Activated CD8-positive, alpha-beta memory T cell treated with anti-CD3 and anti-CD28 coated beads, Interleukin-2, amount 10 ng/mL, durations not matched to agents 7 days and 5 days (primary cell): Measurements from ENCODE around the gene WNK1. TPM values are rescaled to one million over a fixed set of nuclear protein-coding genes. Genes with fewer than 3 reads are reported as not detected.
"Not testable (repeated sequence)": the region's sequence is repeated elsewhere in the genome, so short reads cannot be mapped to it uniquely, and the experiment has no call there.

Source experiments
- ATAC-seq: fragments of 150-1000 bp; cut with Tn5 transposase; one replicate; pipeline ENCODE4 v1.10.0; 2021; ENCODE audit warnings: moderate library complexity
- CTCF ChIA-PET: fragments of 350-600 bp; sonication (Branson Sonifier 250); formaldehyde crosslinking; loops from one replicate; lab custom pipeline; 2021; ENCODE audit warnings: antibody characterized with exemption; lab: Charles Lee
- DNase-seq: peaks from one replicate; pipeline ENCODE4 v3.0.0-alpha.2; 2020
- H3K27ac Mint-ChIP-seq: one replicate; pipeline ENCODE4 v1.8.0; 2021; ENCODE audit warnings: mild to moderate bottlenecking, mixed read lengths
- H3K27me3 Mint-ChIP-seq: one replicate; pipeline ENCODE4 v1.8.0; 2021; ENCODE audit warnings: mixed read lengths
- H3K36me3 Mint-ChIP-seq: one replicate; pipeline ENCODE4 v1.8.0; 2021; ENCODE audit warnings: mild to moderate bottlenecking, mixed read lengths
- H3K4me1 Mint-ChIP-seq: one replicate; pipeline ENCODE4 v1.8.0; 2021; ENCODE audit warnings: mixed read lengths
- H3K4me3 Mint-ChIP-seq: one replicate; pipeline ENCODE4 v1.8.0; 2021; ENCODE audit warnings: mild to moderate bottlenecking, moderate library complexity, mixed read lengths
- H3K9me3 Mint-ChIP-seq: one replicate; pipeline ENCODE4 v1.8.0; 2022; ENCODE audit warnings: low read depth, mixed read lengths
- total RNA-seq, 2 experiments: library from RNA; stranded (reverse); gene quantifications; one replicate each; pipeline ENCODE4 v1.2.3, GENCODE V29; 2021

WNK1 gene
- total RNA-seq, 2 experiments from 2014 or later: 199 to 211 TPM

- no peak overlapping the region for H3K27ac Mint-ChIP-seq
- CTCF ChIA-PET: interaction anchor here (1.2 kb wide), 1 partner anchor 247 kb away, joined by 3 read pairs; no protein-coding TSS in a partner anchor
- H3K4me3 Mint-ChIP-seq: no peak overlapping the region
Measured at GRCh38 chr12:846421-846820, 94.0 kb downstream of the WNK1 start.

GRCh38 chr12:848173-848865 lies 95.9 kb downstream of the WNK1 start:
- no peak for ATAC-seq
- CTCF ChIA-PET: interaction anchor here (2.0 kb wide), 1 partner anchor 34 kb away, joined by 5 read pairs; no protein-coding TSS in a partner anchor
- peaks cover 36% of the 10 kb centered on the region for H3K36me3 Mint-ChIP-seq
- no peak overlapping the region for H3K4me3 Mint-ChIP-seq
- peaks cover 4% of the 10 kb centered on the region for H3K9me3 Mint-ChIP-seq
- DNase-seq: no peak
- peaks cover 26% of the 10 kb centered on the region for H3K4me1 Mint-ChIP-seq
- no peaks in the 10 kb centered on the region for H3K27me3 Mint-ChIP-seq
- no peak overlapping the region for H3K27ac Mint-ChIP-seq

More at GRCh38 chr12:846421-846820, 94.0 kb downstream of the WNK1 start:
- DNase-seq: no peak
- H3K4me1 Mint-ChIP-seq: peaks cover 26% of the 10 kb centered on the region
- no peak for ATAC-seq
- no peaks in the 10 kb centered on the region for H3K27me3 Mint-ChIP-seq
- peaks cover 4% of the 10 kb centered on the region for H3K9me3 Mint-ChIP-seq
- peaks cover 36% of the 10 kb centered on the region for H3K36me3 Mint-ChIP-seq

- no peak for DNase-seq
- Mint-ChIP-seq H3K4me1 (peaks cover 23% of the 10 kb centered on the region), H3K27ac (no peak overlapping the region), H3K36me3 (peaks cover 36% of the 10 kb centered on the region), H3K27me3 (no peaks in the 10 kb centered on the region), H3K9me3 (peaks cover 4% of the 10 kb centered on the region), H3K4me3 (no peak overlapping the region)
- no peak for ATAC-seq
- CTCF ChIA-PET: interaction anchor here (2.0 kb wide), 1 partner anchor 35 kb away, joined by 5 read pairs; no protein-coding TSS in a partner anchor
Measured at GRCh38 chr12:848882-849527, 96.6 kb downstream of the WNK1 start.

- not testable (repeated sequence) for DNase-seq, H3K4me3 Mint-ChIP-seq, ATAC-seq, H3K27me3 Mint-ChIP-seq, H3K27ac Mint-ChIP-seq, H3K9me3 Mint-ChIP-seq
- H3K4me1 Mint-ChIP-seq: peaks cover 23% of the 10 kb centered on the region
- CTCF ChIA-PET: interaction anchor here (2.0 kb wide), 1 partner anchor 36 kb away, joined by 5 read pairs; no protein-coding TSS in a partner anchor
- peaks cover 34% of the 10 kb centered on the region for H3K36me3 Mint-ChIP-seq
Measured at GRCh38 chr12:849733-850437, 97.5 kb downstream of the WNK1 start.

- peaks cover 34% of the 10 kb centered on the region for H3K36me3 Mint-ChIP-seq
- no peak overlapping the region for H3K27ac Mint-ChIP-seq
- no peak overlapping the region for H3K4me3 Mint-ChIP-seq
- CTCF ChIA-PET: interaction anchor here (1.4 kb wide), 1 partner anchor 33 kb away, joined by 3 read pairs; no protein-coding TSS in a partner anchor
- H3K9me3 Mint-ChIP-seq: peaks cover 4% of the 10 kb centered on the region
- peaks cover 23% of the 10 kb centered on the region for H3K4me1 Mint-ChIP-seq
- no peaks in the 10 kb centered on the region for H3K27me3 Mint-ChIP-seq
- ATAC-seq (no peak), DNase-seq (no peak)
Measured at GRCh38 chr12:851343-851742, 99.0 kb downstream of the WNK1 start.

- Mint-ChIP-seq H3K27ac (no peak overlapping the region), H3K36me3 (peaks cover 39% of the 10 kb centered on the region), H3K27me3 (no peaks in the 10 kb centered on the region), H3K9me3 (peaks cover 4% of the 10 kb centered on the region), H3K4me3 (no peak overlapping the region), H3K4me1 (peaks cover 23% of the 10 kb centered on the region)
- ATAC-seq (no peak), DNase-seq (no peak)
- CTCF ChIA-PET: interaction anchor here (1.4 kb wide), 1 partner anchor 34 kb away, joined by 3 read pairs; no protein-coding TSS in a partner anchor
Measured at GRCh38 chr12:851913-852312, 99.5 kb downstream of the WNK1 start.

- no peak overlapping the region for H3K27ac Mint-ChIP-seq
- H3K9me3 Mint-ChIP-seq: peaks cover 4% of the 10 kb centered on the region
- H3K27me3 Mint-ChIP-seq: no peaks in the 10 kb centered on the region
- CTCF ChIA-PET: interaction anchor here (0.9 to 1.4 kb wide), 3 partner anchors 14 to 41 kb away, joined by 3 to 5 read pairs (median 4); no protein-coding TSS in a partner anchor
- ATAC-seq (no peak), DNase-seq (no peak)
- H3K36me3 Mint-ChIP-seq: peaks cover 44% of the 10 kb centered on the region
- H3K4me3 Mint-ChIP-seq: no peak overlapping the region
- H3K4me1 Mint-ChIP-seq: peaks cover 20% of the 10 kb centered on the region
Measured at GRCh38 chr12:852864-853263, 100.5 kb downstream of the WNK1 start.

- H3K36me3 Mint-ChIP-seq: peaks cover 53% of the 10 kb centered on the region
- CTCF ChIA-PET: interaction anchor here (0.7 to 2.8 kb wide), 5 partner anchors 16 to 278 kb away, joined by 3 to 5 read pairs (median 3); partner anchors contain the start of gene RAD52
- H3K9me3 Mint-ChIP-seq: no peaks in the 10 kb centered on the region
- peaks cover 18% of the 10 kb centered on the region for H3K4me1 Mint-ChIP-seq
- no peaks in the 10 kb centered on the region for H3K27me3 Mint-ChIP-seq
- H3K4me3 Mint-ChIP-seq: no peak overlapping the region
- no peak overlapping the region for H3K27ac Mint-ChIP-seq
- DNase-seq (no peak), ATAC-seq (no peak)
Measured at GRCh38 chr12:857611-858010, 105.2 kb downstream of the WNK1 start.

- no peak overlapping the region for H3K4me3 Mint-ChIP-seq
- H3K4me1 Mint-ChIP-seq: peaks cover 21% of the 10 kb centered on the region
- no peak for DNase-seq
- no peaks in the 10 kb centered on the region for H3K27me3 Mint-ChIP-seq
- peak overlapping the region; percentile 27 for H3K27ac Mint-ChIP-seq
- peaks cover 47% of the 10 kb centered on the region for H3K36me3 Mint-ChIP-seq
- CTCF ChIA-PET: interaction anchor here (1.4 to 1.5 kb wide), 2 partner anchors 11 to 67 kb away, joined by 3 to 4 read pairs; no protein-coding TSS in a partner anchor
- no peaks in the 10 kb centered on the region for H3K9me3 Mint-ChIP-seq
- no peak for ATAC-seq
Measured at GRCh38 chr12:862303-862911, 110.0 kb downstream of the WNK1 start.

- Mint-ChIP-seq H3K4me3 (no peak overlapping the region), H3K27ac (no peak overlapping the region), H3K27me3 (no peaks in the 10 kb centered on the region), H3K36me3 (peaks cover 48% of the 10 kb centered on the region), H3K9me3 (no peaks in the 10 kb centered on the region), H3K4me1 (peaks cover 21% of the 10 kb centered on the region)
- no peak for DNase-seq
- ATAC-seq: no peak
- CTCF ChIA-PET: interaction anchor here (0.6 kb wide), 1 partner anchor 54 kb away, joined by 3 read pairs; no protein-coding TSS in a partner anchor
Measured at GRCh38 chr12:863285-863684, 110.9 kb downstream of the WNK1 start.

- CTCF ChIA-PET: interaction anchor here (0.7 kb wide), 2 partner anchors 34 to 49 kb away, joined by 3 read pairs; no protein-coding TSS in a partner anchor
- no peaks in the 10 kb centered on the region for H3K9me3 Mint-ChIP-seq
- H3K36me3 Mint-ChIP-seq: peaks cover 44% of the 10 kb centered on the region
Measured at GRCh38 chr12:865614-866013, 113.2 kb downstream of the WNK1 start.

GRCh38 chr12:867905-868304 lies 115.5 kb downstream of the WNK1 start:
- H3K4me1 Mint-ChIP-seq: peaks cover 4% of the 10 kb centered on the region
- DNase-seq (no peak), ATAC-seq (no peak)
- H3K9me3 Mint-ChIP-seq: no peaks in the 10 kb centered on the region
- no peak overlapping the region for H3K27ac Mint-ChIP-seq
- no peak overlapping the region for H3K4me3 Mint-ChIP-seq
- CTCF ChIA-PET: no interaction called here
- H3K36me3 Mint-ChIP-seq: peaks cover 31% of the 10 kb centered on the region
- no peaks in the 10 kb centered on the region for H3K27me3 Mint-ChIP-seq

More at GRCh38 chr12:865614-866013, 113.2 kb downstream of the WNK1 start:
- no peak overlapping the region for H3K4me3 Mint-ChIP-seq
- H3K4me1 Mint-ChIP-seq: peaks cover 16% of the 10 kb centered on the region
- ATAC-seq (no peak), DNase-seq (no peak)
- no peak overlapping the region for H3K27ac Mint-ChIP-seq
- H3K27me3 Mint-ChIP-seq: no peaks in the 10 kb centered on the region
